B cell (primary cell): ENCODE data around the gene IGF1. TPM values are rescaled to one million over a fixed set of nuclear protein-coding genes. Genes with fewer than 3 reads are reported as not detected.
"Not testable (repeated sequence)": the region's sequence is repeated elsewhere in the genome, so short reads cannot be mapped to it uniquely, and the experiment has no call there.

Source experiments
- ATAC-seq: fragments of 200-7000 bp; cut with Tn5 transposase; one replicate; pipeline ENCODE4 v1.10.0; 2021; ENCODE audit warnings: low read depth, mild to moderate bottlenecking, moderate number of reproducible peaks, moderate library complexity
- CTCF ChIA-PET: fragments of 350-600 bp; sonication (Branson Sonifier 250); formaldehyde crosslinking; loops from one replicate; lab custom pipeline; 2021; ENCODE audit warnings: antibody characterized with exemption, inconsistent platforms; lab: Charles Lee
- POLR2A ChIA-PET: fragments of 350-600 bp; sonication (Branson Sonifier 250); formaldehyde crosslinking; loops from one replicate; lab custom pipeline; 2021; ENCODE audit warnings: antibody characterized with exemption; lab: Charles Lee
- DNase-seq: peaks from one replicate; pipeline ENCODE4 v3.0.0; 2013
- H2AFZ ChIP-seq: 2 replicates; pipeline ENCODE4 v1.6.1; 2012; ENCODE audit warnings: mild to moderate bottlenecking, low read depth, low read length; ENCODE audit not compliant: insufficient read depth, poor library complexity, severe bottlenecking
- H3K27ac ChIP-seq, 2 donors: 1 replicate in 1 of 2; 2 replicates in 1 of 2; pipeline ENCODE4 v1.5.1; 2012 to 2013; ENCODE audit warnings: low read length in 2 of 2, mild to moderate bottlenecking in 2 of 2, moderate library complexity in 1 of 2
- H3K27me3 ChIP-seq, 4 experiments: fragments of 200-600 bp in 1 of 4; sonication (generic) in 1 of 4; replicated peaks in 1 of 4; 1 replicate in 2 of 4; 2 replicates in 2 of 4; pipeline versions ENCODE4 v1.6.1 to v1.7.0; 2013 to 2016; ENCODE audit warnings: low read length in 3 of 4, mild to moderate bottlenecking in 2 of 4, mixed read lengths in 1 of 4, moderate library complexity in 1 of 4; ENCODE audit not compliant: insufficient read depth in 4 of 4, control insufficient read depth in 3 of 4; ENCODE audit errors: control extremely low read depth in 1 of 4
- H3K36me3 ChIP-seq, 2 experiments: replicated peaks in 1 of 2; 1 replicate in 1 of 2; 2 replicates in 1 of 2; pipeline versions ENCODE4 v1.6.1 to v1.7.1; 2013; ENCODE audit warnings: low read length in 1 of 2; ENCODE audit not compliant: insufficient read depth in 2 of 2, control insufficient read depth in 1 of 2; ENCODE audit errors: control extremely low read depth in 1 of 2, extremely low read depth in 1 of 2
- H3K4me1 ChIP-seq, 2 donors: fragments of 200-600 bp in 1 of 2; sonication (generic) in 1 of 2; 1 replicate in 1 of 2; 2 replicates in 1 of 2; pipeline versions ENCODE4 v1.5.1 to v1.6.1; 2013 to 2017; ENCODE audit warnings: low read length in 2 of 2; ENCODE audit not compliant: control insufficient read depth in 2 of 2, insufficient read depth in 2 of 2
- H3K4me2 ChIP-seq: replicated peaks from 2 replicates; pipeline ENCODE3; 2012; ENCODE audit warnings: mild to moderate bottlenecking, low read depth, low read length; ENCODE audit not compliant: poor library complexity, severe bottlenecking
- H3K4me3 ChIP-seq, 5 experiments: fragments of 200-600 bp in 1 of 5; sonication (generic) in 1 of 5; 1 replicate in 3 of 5; 2 replicates in 2 of 5; pipeline versions ENCODE4 v1.5.1 to v1.7.0; 2011 to 2016; ENCODE audit warnings: low read length in 4 of 5, mild to moderate bottlenecking in 4 of 5, low read depth in 2 of 5, control low read depth in 1 of 5, moderate library complexity in 1 of 5; ENCODE audit not compliant: insufficient read depth in 1 of 5; ENCODE audit errors: control extremely low read depth in 1 of 5, extremely low read depth in 1 of 5
- H3K79me2 ChIP-seq: fragments of 200-600 bp; sonication (generic); one replicate; pipeline ENCODE4 v1.6.0; 2016; ENCODE audit warnings: low read length; ENCODE audit not compliant: control insufficient read depth, insufficient read depth
- H3K9ac ChIP-seq: fragments of 200-600 bp; sonication (generic); 2 replicates; pipeline ENCODE4 v1.6.1; 2017; ENCODE audit warnings: mild to moderate bottlenecking, low read length, moderate library complexity
- H3K9me3 ChIP-seq, 3 donors: one replicate each; pipeline versions ENCODE4 v1.6.1 to v1.7.1; 2013; ENCODE audit warnings: low read length in 2 of 3; ENCODE audit not compliant: control insufficient read depth in 2 of 3, insufficient read depth in 1 of 3; ENCODE audit errors: control extremely low read depth in 1 of 3
- H4K20me1 ChIP-seq: 2 replicates; pipeline ENCODE4 v1.6.0; 2012; ENCODE audit warnings: mild to moderate bottlenecking, low read length; ENCODE audit not compliant: insufficient read depth, control insufficient read depth, poor library complexity, severe bottlenecking
- H3K27ac Mint-ChIP-seq: one replicate; pipeline ENCODE4 v1.8.0; 2021; ENCODE audit warnings: mixed read lengths
- H3K27me3 Mint-ChIP-seq: one replicate; pipeline ENCODE4 v1.8.0; 2021; ENCODE audit warnings: mixed read lengths
- H3K4me1 Mint-ChIP-seq: one replicate; pipeline ENCODE4 v1.8.0; 2021; ENCODE audit warnings: mixed read lengths
- H3K4me3 Mint-ChIP-seq: one replicate; pipeline ENCODE4 v1.8.0; 2021; ENCODE audit warnings: mixed read lengths
- H3K9me3 Mint-ChIP-seq: one replicate; pipeline ENCODE4 v1.8.0; 2022; ENCODE audit warnings: mixed read lengths; ENCODE audit not compliant: insufficient read depth
- CTCF ChIP-seq: fragments of 200-600 bp; IDR thresholded peaks from one replicate; pipeline ENCODE4 v1.8.0; 2022; ENCODE audit warnings: antibody characterized with exemption, mild to moderate bottlenecking
- EZH2 ChIP-seq: IDR thresholded peaks from 2 replicates; pipeline ENCODE4 v1.6.1; 2012; ENCODE audit warnings: borderline replicate concordance, low read depth, mild to moderate bottlenecking, moderate library complexity, low read length; ENCODE audit not compliant: insufficient read depth, poor library complexity, severe bottlenecking
- WGBS: methylation state at CpG from one replicate; pipeline ENCODE4 v1.1.5; 2013; ENCODE audit warnings: missing lambda C conversion rate; ENCODE audit not compliant: insufficient coverage; 5-methylcytosine and 5-hydroxymethylcytosine counted together
- intact Hi-C: fragments of 100-400 bp; cut with micrococcal nuclease; formaldehyde crosslinking; loops from one replicate; pipeline ENCODE4 v1.10.0; 2022
- polyA plus RNA-seq: library from polyadenylated mRNA; depleted of rRNA; stranded (reverse); fragments of >200 nt; gene quantifications from 2 replicates; pipeline ENCODE4 v1.2.3, GENCODE V29; 2012
- total RNA-seq, 2 donors: library from RNA; stranded (reverse); fragments of 120-200 nt in 1 of 2; gene quantifications; 1 replicate in 1 of 2; 2 replicates in 1 of 2; pipeline versions ENCODE4 v1.2.3 to v1.2.4, GENCODE V29; 2013 to 2022

IGF1 gene
- total and polyA plus RNA-seq, 2 donors (not counting 1 experiment from before 2014, with no cell fraction given), result 0.21 TPM; not detected in 1

- no peak for ATAC-seq
- TF ChIP-seq EZH2, result no peak
- TF ChIP-seq CTCF, result no peak
- Histone ChIP-seq H3K27ac (no peak overlapping the region), H3K4me1 (no peaks in the 10 kb centered on the region), H3K36me3 (no peaks in the 10 kb centered on the region), H3K9me3 (peaks cover 0 to 4% (median 0%) of the 10 kb centered on the region in 3 donors), H4K20me1 (no peaks in the 10 kb centered on the region), H3K79me2 (no peaks in the 10 kb centered on the region), H3K4me2 (no peak overlapping the region), H3K9ac (no peak overlapping the region), H3K27me3 (no peaks in the 10 kb centered on the region), H3K4me3 (no peak overlapping the region), H2AFZ (no peak overlapping the region)
- no CpG with 5 or more reads among the region's 1 CpG for WGBS
- Mint-ChIP-seq H3K27me3 (peaks cover 15% of the 10 kb centered on the region), H3K27ac (no peak overlapping the region), H3K9me3 (no peaks in the 10 kb centered on the region), H3K4me1 (no peaks in the 10 kb centered on the region), H3K4me3 (no peak overlapping the region)
- intact Hi-C loops, result no loop called here
- POLR2A ChIA-PET, result no interaction called here
- no peak for DNase-seq
- CTCF ChIA-PET, result no interaction called here
Measured at GRCh38 chr12:102364709-102365108, 115.7 kb downstream of the IGF1 start.

GRCh38 chr12:102356690-102357089, 123.7 kb downstream of the IGF1 start:
- Mint-ChIP-seq H3K27ac (no peak overlapping the region), H3K27me3 (peaks cover 8% of the 10 kb centered on the region), H3K4me3 (no peak overlapping the region), H3K9me3 (peaks cover 12% of the 10 kb centered on the region), H3K4me1 (no peaks in the 10 kb centered on the region)
- ChIA-PET CTCF (no interaction called here), POLR2A (no interaction called here)
- Histone ChIP-seq H3K4me3 (no peak overlapping the region), H3K79me2 (no peaks in the 10 kb centered on the region), H3K9ac (no peak overlapping the region), H3K9me3 (peaks cover 0 to 10% (median 8%) of the 10 kb centered on the region in 3 donors), H3K4me1 (no peaks in the 10 kb centered on the region), H3K4me2 (no peak overlapping the region), H2AFZ (no peak overlapping the region), H3K27me3 (peaks cover 0 to 4% (median 0%) of the 10 kb centered on the region in 4 experiments), H3K36me3 (no peaks in the 10 kb centered on the region), H4K20me1 (no peaks in the 10 kb centered on the region), H3K27ac (no peak overlapping the region)
- DNase-seq (no peak), ATAC-seq (no peak)
- intact Hi-C loops, result no loop called here
- WGBS, result no CpG with 5 or more reads among the region's 2 CpGs
- TF ChIP-seq CTCF (no peak), EZH2 (no peak)

GRCh38 chr12:102354281-102354680, 126.1 kb downstream of the IGF1 start:
- DNase-seq, ATAC-seq, H3K4me3 Mint-ChIP-seq, H3K27me3 Mint-ChIP-seq, POLR2A ChIA-PET, H3K4me1 ChIP-seq, H3K4me1 Mint-ChIP-seq, intact Hi-C loops, H3K4me3 ChIP-seq, H3K9ac ChIP-seq, H3K4me2 ChIP-seq, H3K36me3 ChIP-seq, H4K20me1 ChIP-seq, CTCF ChIA-PET, H3K79me2 ChIP-seq, H2AFZ ChIP-seq, H3K9me3 ChIP-seq, H3K27ac Mint-ChIP-seq, H3K27ac ChIP-seq, H3K27me3 ChIP-seq: not testable (repeated sequence)
- peaks cover 12% of the 10 kb centered on the region for H3K9me3 Mint-ChIP-seq
- WGBS, result 91% methylated on average over 1 of the region's 1 CpG
